HEK293 (cell line): Measurements from ENCODE around the gene LMO7.

ENCODE experiments used
- CTCF ChIP-seq: fragments of 450-650 bp; formaldehyde crosslinking; IDR thresholded peaks from 2 replicates; pipeline ENCODE4 v1.5.1; 2016; ENCODE audit warnings: missing biosample characterization, missing genetic modification characterization
- HOXA7 ChIP-seq: sonication (generic); formaldehyde crosslinking; IDR thresholded peaks from 2 replicates; pipeline ENCODE4 v1.8.1; 2022; ENCODE audit warnings: missing genetic modification reagents, borderline replicate concordance
- REST ChIP-seq: fragments of 450-650 bp; formaldehyde crosslinking; IDR thresholded peaks from 2 replicates; pipeline ENCODE4 v1.5.1; 2016; ENCODE audit warnings: missing biosample characterization, missing genetic modification characterization
- ZNF114 ChIP-seq: fragments of 450-650 bp; formaldehyde crosslinking; IDR thresholded peaks from 2 replicates; pipeline ENCODE4 v1.5.0; 2017; ENCODE audit warnings: missing biosample characterization, missing genetic modification characterization
- ZNF274 ChIP-seq, 2 experiments: fragments of 200-500 bp in 1 of 2; fragments of 450-650 bp in 1 of 2; sonication (Bioruptor generic) in 1 of 2; formaldehyde crosslinking in 1 of 2; IDR thresholded peaks; 2 replicates each; pipeline versions ENCODE4 v1.5.1 to v1.6.1; 2014 to 2016; ENCODE audit warnings: borderline replicate concordance in 1 of 2, inconsistent platforms in 1 of 2, low read length in 1 of 2, missing biosample characterization in 1 of 2, missing genetic modification characterization in 1 of 2
- ZNF501 ChIP-seq: fragments of 450-650 bp; formaldehyde crosslinking; IDR thresholded peaks from 2 replicates; pipeline ENCODE4 v1.5.1; 2016; ENCODE audit warnings: missing biosample characterization, missing genetic modification characterization
- ZNF560 ChIP-seq: fragments of 450-650 bp; formaldehyde crosslinking; IDR thresholded peaks from 2 replicates; pipeline ENCODE4 v1.5.1; 2017; ENCODE audit warnings: missing biosample characterization, missing genetic modification characterization, borderline replicate concordance
- ZNF629 ChIP-seq: fragments of 450-650 bp; formaldehyde crosslinking; IDR thresholded peaks from 2 replicates; pipeline ENCODE4 v1.5.1; 2017; ENCODE audit warnings: missing biosample characterization, missing genetic modification characterization
- TF ChIP-seq, protein P1 (sequence below): fragments of 450-650 bp; formaldehyde crosslinking; IDR thresholded peaks from 2 replicates; pipeline ENCODE4 v1.5.1; 2016; ENCODE audit warnings: missing biosample characterization, missing genetic modification characterization, low read depth

- TF ChIP-seq ZNF114 (tag by site-specific recombination) (no peak), REST (no peak), CTCF (tag by site-specific recombination) (no peak), HOXA7 (CRISPR knock-in tag) (no peak), ZNF501 (tag by site-specific recombination) (no peak), ZNF629 (tag by site-specific recombination) (no peak), ZNF274 (IDR thresholded peaks at IDR 0.05; ENCODE audit: low read length) (no peak), ZNF274 (tag by site-specific recombination; IDR thresholded peaks at IDR 0.05; ENCODE audit: borderline replicate concordance) (no peak), ZNF560 (no peak)
- TF ChIP-seq, protein P1, sequence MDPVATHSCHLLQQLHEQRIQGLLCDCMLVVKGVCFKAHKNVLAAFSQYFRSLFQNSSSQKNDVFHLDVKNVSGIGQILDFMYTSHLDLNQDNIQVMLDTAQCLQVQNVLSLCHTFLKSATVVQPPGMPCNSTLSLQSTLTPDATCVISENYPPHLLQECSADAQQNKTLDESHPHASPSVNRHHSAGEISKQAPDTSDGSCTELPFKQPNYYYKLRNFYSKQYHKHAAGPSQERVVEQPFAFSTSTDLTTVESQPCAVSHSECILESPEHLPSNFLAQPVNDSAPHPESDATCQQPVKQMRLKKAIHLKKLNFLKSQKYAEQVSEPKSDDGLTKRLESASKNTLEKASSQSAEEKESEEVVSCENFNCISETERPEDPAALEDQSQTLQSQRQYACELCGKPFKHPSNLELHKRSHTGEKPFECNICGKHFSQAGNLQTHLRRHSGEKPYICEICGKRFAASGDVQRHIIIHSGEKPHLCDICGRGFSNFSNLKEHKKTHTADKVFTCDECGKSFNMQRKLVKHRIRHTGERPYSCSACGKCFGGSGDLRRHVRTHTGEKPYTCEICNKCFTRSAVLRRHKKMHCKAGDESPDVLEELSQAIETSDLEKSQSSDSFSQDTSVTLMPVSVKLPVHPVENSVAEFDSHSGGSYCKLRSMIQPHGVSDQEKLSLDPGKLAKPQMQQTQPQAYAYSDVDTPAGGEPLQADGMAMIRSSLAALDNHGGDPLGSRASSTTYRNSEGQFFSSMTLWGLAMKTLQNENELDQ (tag by site-specific recombination): no peak
These were observed 168.5 kb downstream of the LMO7 start for GRCh38 chr13:75804605-75805004.
